Naive thymus-derived CD8-positive, alpha-beta T cell (primary cell): ENCODE results near the gene EEF1AKMT4. TPM values are rescaled to one million over a fixed set of nuclear protein-coding genes. Genes with fewer than 3 reads are reported as not detected.

Experiments used
- microRNA-seq: library from miRNA; unstranded; fragments of <30 nt; microRNA quantifications from one replicate; pipeline ENCODE4 v1.2.0, GENCODE V29; 2022; ENCODE audit warnings: borderline microRNAs expressed
- polyA plus RNA-seq, 3 donors: library from polyadenylated mRNA; unstranded; fragments of 300-500 nt; fragmentation: Illumina TruSeq; gene quantifications; one replicate each; pipeline ENCODE4 v1.2.3, GENCODE V29; 2021
- total RNA-seq, 8 experiments: library from RNA in 2 of 8; stranded (reverse) in 2 of 8; gene quantifications; one replicate each; pipeline ENCODE4 v1.2.3 and lab custom pipeline; 2021 to 2026

Gene EEF1AKMT4
- total and polyA plus RNA-seq, 5 experiments from 2014 or later, result 1.4 to 4.0 (median 3.4) TPM

Small RNAs within 50 kb of the gene (microRNA-seq; reads per million reads assigned to microRNA genes)
- not detected for gene MIR1224

Other genes starting within 250 kb of the EEF1AKMT4 start
- gene ABCC5, start 231.8 kb upstream of the EEF1AKMT4 start, total RNA-seq, result 10 to 100 TPM; 38.7 to 43.7 TPM
- gene ABCC5, start 231.8 kb upstream of the EEF1AKMT4 start, polyA plus RNA-seq, result 10 to 100 TPM; 10.9 to 12.8 (median 12.1) TPM
- gene HTR3D, start 217.9 kb upstream of the EEF1AKMT4 start, total RNA-seq, result not detected
- gene HTR3D, start 217.9 kb upstream of the EEF1AKMT4 start, polyA plus RNA-seq, result not detected
- gene HTR3C, start 196.6 kb upstream of the EEF1AKMT4 start, total RNA-seq, result not detected
- not detected for gene HTR3C, start 196.6 kb upstream of the EEF1AKMT4 start, polyA plus RNA-seq
- gene HTR3E, start 152.6 kb upstream of the EEF1AKMT4 start, total RNA-seq, result not detected
- gene HTR3E, start 152.6 kb upstream of the EEF1AKMT4 start, polyA plus RNA-seq, result not detected
- 10 to 100 TPM; 87.2 to 93.5 TPM for gene EIF2B5, start 114.3 kb upstream of the EEF1AKMT4 start, total RNA-seq
- gene EIF2B5, start 114.3 kb upstream of the EEF1AKMT4 start, polyA plus RNA-seq, result 10 to 100 TPM; 45.8 to 66.6 (median 54.5) TPM
- 10 to 100 TPM; 44.2 to 50.4 TPM for gene DVL3, start 94.3 kb upstream of the EEF1AKMT4 start, total RNA-seq
- gene DVL3, start 94.3 kb upstream of the EEF1AKMT4 start, polyA plus RNA-seq, result 10 to 100 TPM in 1 of 3 donors, 1 to 10 TPM in 2; 3.0 to 10.8 (median 9.1) TPM
- gene AP2M1, start 74.8 kb upstream of the EEF1AKMT4 start, total RNA-seq, result 100 to 1,000 TPM; 181 to 193 TPM
- 100 to 1,000 TPM; 210 to 271 (median 234) TPM for gene AP2M1, start 74.8 kb upstream of the EEF1AKMT4 start, polyA plus RNA-seq
- 100 to 1,000 TPM; 126 to 128 TPM for gene ABCF3, start 63.5 kb upstream of the EEF1AKMT4 start, total RNA-seq
- gene ABCF3, start 63.5 kb upstream of the EEF1AKMT4 start, polyA plus RNA-seq, result 10 to 100 TPM; 35.2 to 56.3 (median 37.6) TPM
- gene VWA5B2, start 20.1 kb upstream of the EEF1AKMT4 start, total RNA-seq, result under 1 TPM in 1 of 2 experiments, not detected in 1; 0.41 TPM
- gene VWA5B2, start 20.1 kb upstream of the EEF1AKMT4 start, polyA plus RNA-seq, result under 1 TPM in 2 of 3 donors, not detected in 1; 0.12 to 0.23 TPM
- gene ALG3, start 710 bp upstream of the EEF1AKMT4 start, total RNA-seq, result 10 to 100 TPM; 37.7 to 45.3 TPM
- 10 to 100 TPM; 47.6 to 68.6 (median 49.8) TPM for gene ALG3, start 710 bp upstream of the EEF1AKMT4 start, polyA plus RNA-seq
- gene CAMK2N2, start 11.9 kb downstream of the EEF1AKMT4 start, total RNA-seq, result not detected
- not detected for gene CAMK2N2, start 11.9 kb downstream of the EEF1AKMT4 start, polyA plus RNA-seq
- gene ECE2, start 26.4 kb downstream of the EEF1AKMT4 start, total RNA-seq, result not detected
- gene ECE2, start 26.4 kb downstream of the EEF1AKMT4 start, polyA plus RNA-seq, result not detected
- 100 to 1,000 TPM; 135 to 150 TPM for gene PSMD2, start 49.6 kb downstream of the EEF1AKMT4 start, total RNA-seq
- 100 to 1,000 TPM; 167 to 183 (median 178) TPM for gene PSMD2, start 49.6 kb downstream of the EEF1AKMT4 start, polyA plus RNA-seq
- gene EIF4G1, start 64.9 kb downstream of the EEF1AKMT4 start, total RNA-seq, result 100 to 1,000 TPM; 220 to 229 TPM
- 10 to 100 TPM; 13.6 to 44.6 (median 21.1) TPM for gene EIF4G1, start 64.9 kb downstream of the EEF1AKMT4 start, polyA plus RNA-seq
- 1 to 10 TPM; 7.7 to 9.0 TPM for gene FAM131A, start 87.9 kb downstream of the EEF1AKMT4 start, total RNA-seq
- 1 to 10 TPM in 2 of 3 donors, under 1 TPM in 1; 0.98 to 1.8 (median 1.0) TPM for gene FAM131A, start 87.9 kb downstream of the EEF1AKMT4 start, polyA plus RNA-seq
- gene CLCN2, start 111.9 kb downstream of the EEF1AKMT4 start, total RNA-seq, result 1 to 10 TPM; 5.2 to 6.3 TPM
- 1 to 10 TPM in 1 of 3 donors, under 1 TPM in 2; 0.12 to 1.1 (median 0.28) TPM for gene CLCN2, start 111.9 kb downstream of the EEF1AKMT4 start, polyA plus RNA-seq
- 10 to 100 TPM; 58.2 to 60.9 TPM for gene POLR2H, start 112.0 kb downstream of the EEF1AKMT4 start, total RNA-seq
- 10 to 100 TPM; 58.0 to 81.6 (median 68.0) TPM for gene POLR2H, start 112.0 kb downstream of the EEF1AKMT4 start, polyA plus RNA-seq
- gene THPO, start 128.5 kb downstream of the EEF1AKMT4 start, total RNA-seq, result not detected
- not detected for gene THPO, start 128.5 kb downstream of the EEF1AKMT4 start, polyA plus RNA-seq
- gene CHRD, start 130.4 kb downstream of the EEF1AKMT4 start, total RNA-seq, result not detected
- not detected for gene CHRD, start 130.4 kb downstream of the EEF1AKMT4 start, polyA plus RNA-seq